Limb (tissue), 2 donors: Measurements from ENCODE around the gene ADAMTS14.
"Not testable (repeated sequence)": the region's sequence is repeated elsewhere in the genome, so short reads cannot be mapped to it uniquely, and the experiment has no call there.

Experiments used
- DNase-seq, 2 donors: peaks; one replicate each; pipeline ENCODE4 v3.0.0-alpha.2; 2016; ENCODE audit errors: extremely low spot score in 2 of 2

Gene ADAMTS14

GRCh38 chr10:70749756-70750155, 77.5 kb downstream of the ADAMTS14 start:
- no peak for DNase-seq

DNA sequence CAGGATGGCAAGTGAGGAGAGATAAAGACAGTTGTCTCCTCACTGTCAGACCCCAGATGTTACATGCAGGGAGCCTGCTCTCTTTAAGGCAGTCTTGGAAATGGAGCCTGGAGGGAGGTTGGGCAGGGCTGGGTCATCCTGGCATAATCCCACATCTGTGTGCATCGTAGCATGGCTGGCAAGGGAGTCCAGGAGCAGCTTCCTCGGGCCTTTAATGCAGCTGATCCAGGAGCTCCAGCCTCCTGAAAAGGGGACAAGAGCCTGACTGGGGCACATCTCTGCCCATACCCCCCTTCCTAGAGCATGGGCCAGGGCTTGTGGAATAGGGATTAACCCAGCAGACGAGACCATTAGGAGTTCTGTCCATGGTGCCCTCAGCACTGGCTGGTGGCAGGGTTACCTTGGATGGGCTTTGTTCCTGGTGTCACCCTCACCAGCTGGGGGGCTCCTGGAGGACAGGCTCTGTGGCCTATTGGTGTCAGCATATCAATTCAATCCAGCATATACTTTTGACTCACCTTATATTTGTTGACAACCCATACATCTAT, 77.9 kb downstream of the ADAMTS14 start:
- DNase-seq = no peak

DNA sequence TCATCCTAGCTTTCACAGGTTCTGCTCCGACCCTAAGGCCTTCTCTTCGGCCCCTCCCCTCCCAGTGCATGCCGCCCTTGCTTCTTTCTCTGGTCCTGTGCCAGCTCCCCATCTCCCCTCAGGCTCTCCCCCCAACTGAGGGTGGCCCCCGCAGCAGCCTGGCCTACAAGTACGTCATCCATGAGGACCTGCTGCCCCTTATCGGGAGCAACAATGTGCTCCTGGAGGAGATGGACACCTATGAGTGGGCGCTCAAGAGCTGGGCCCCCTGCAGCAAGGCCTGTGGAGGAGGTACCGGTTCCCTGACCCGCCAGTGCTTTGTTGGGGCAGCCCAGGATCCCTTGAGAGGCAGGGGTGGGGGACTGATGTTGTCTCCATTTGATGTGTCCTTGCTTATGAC, 79.0 kb downstream of the ADAMTS14 start:
- DNase-seq = no peak

GRCh38 chr10:70751991-70752390, 79.7 kb downstream of the ADAMTS14 start:
- no peak for DNase-seq

- DNase-seq = no peak
Observed at GRCh38 chr10:70752571-70752970, 80.3 kb downstream of the ADAMTS14 start.

DNA sequence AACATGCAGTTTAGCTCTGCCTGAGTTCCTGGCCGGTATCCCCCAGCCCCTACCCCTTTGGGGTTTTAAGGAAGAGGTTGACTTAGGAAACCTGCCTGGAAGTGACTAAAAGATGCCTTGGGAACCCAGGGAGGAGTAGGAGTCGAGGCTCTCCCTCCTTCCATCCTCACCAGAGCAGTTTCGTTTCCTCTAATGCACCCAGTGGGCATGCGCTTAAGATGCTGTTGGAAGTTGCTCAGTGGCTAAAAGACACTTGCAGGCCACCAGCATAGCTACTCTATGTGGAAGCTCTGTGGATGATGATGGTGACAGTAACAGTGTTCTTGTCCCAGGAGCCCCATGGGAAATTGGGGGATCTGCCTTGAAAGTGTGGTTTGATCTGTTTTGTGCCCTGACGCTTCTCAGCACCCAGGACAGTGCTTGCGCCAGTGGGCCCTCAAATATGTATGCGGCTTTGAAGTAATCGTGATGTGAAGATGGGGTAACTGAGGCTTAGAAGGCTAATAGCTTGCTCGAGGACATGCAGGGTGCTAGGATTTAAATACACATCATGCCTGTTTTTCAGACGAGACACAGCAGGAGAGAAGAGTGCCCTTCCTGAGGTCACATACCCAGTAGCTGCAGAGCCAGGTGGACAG, 80.8 kb downstream of the ADAMTS14 start:
- no peak for DNase-seq

GRCh38 chr10:70753841-70754621, 81.7 kb downstream of the ADAMTS14 start:
- DNase-seq = no peak

DNA sequence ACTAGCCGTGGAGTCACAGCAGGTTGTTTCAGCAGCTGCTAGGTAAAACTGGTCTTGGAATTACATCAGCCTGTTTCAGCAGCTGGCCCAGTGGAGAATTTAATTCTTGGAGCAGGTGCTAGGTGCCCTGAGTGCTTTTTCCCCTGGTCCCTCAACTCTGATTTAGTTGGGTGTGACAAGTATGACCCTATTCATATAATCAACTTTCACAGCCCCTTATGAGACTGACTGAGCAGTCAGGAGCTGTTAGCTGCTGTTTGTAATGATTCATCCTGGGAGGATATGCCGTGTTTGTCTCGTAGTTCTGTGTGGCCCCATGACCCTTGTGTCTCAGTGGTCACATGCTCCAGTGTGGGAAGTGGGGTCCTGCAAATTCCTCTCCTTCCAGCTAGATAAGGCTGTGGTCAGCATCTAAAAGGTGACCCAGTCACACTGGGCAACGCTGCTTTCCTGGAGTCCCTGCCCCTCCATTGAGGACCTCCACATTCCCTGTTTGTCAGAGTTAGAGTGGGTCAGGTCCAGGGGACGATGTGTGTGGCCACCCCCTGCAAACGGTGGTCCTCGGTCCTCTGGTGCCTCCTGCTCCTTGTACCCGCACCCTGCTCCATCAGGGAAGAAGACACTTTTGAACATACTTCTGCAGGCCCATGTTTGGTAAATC, 84.5 kb downstream of the ADAMTS14 start:
- peak in 1 of 2 donors; percentile 6 for DNase-seq

GRCh38 chr10:70757856-70758255, 85.5 kb downstream of the ADAMTS14 start:
- DNase-seq = no peak

GRCh38 chr10:70758757-70759514, 86.6 kb downstream of the ADAMTS14 start:
- peak; percentile 84 to 88 for DNase-seq

GRCh38 chr10:70759781-70760180, 87.5 kb downstream of the ADAMTS14 start:
- no peak for DNase-seq

- DNase-seq = no peak
Observed at GRCh38 chr10:70760271-70760787, 88.0 kb downstream of the ADAMTS14 start.

DNA sequence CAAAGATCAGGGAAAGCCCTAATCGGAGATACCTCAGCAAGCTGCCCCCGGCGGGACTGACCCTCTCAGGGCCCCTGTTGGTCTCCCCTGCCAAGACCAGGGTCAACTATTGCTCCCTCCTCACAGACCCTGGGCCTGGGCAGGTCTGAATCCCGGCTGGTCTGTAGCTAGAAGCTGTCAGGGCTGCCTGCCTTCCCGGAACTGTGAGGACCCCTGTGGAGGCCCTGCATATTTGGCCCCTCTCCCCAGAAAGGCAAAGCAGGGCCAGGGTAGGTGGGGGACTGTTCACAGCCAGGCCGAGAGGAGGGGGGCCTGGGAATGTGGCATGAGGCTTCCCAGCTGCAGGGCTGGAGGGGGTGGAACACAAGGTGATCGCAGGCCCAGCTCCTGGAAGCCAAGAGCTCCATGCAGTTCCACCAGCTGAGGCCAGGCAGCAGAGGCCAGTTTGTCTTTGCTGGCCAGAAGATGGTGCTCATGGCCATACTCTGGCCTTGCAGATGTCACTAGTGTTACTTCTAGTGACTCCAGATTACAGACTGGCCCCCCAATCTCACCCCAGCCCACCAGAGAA, 88.8 kb downstream of the ADAMTS14 start:
- DNase-seq = peak in 1 of 2 donors; percentile 63

DNA sequence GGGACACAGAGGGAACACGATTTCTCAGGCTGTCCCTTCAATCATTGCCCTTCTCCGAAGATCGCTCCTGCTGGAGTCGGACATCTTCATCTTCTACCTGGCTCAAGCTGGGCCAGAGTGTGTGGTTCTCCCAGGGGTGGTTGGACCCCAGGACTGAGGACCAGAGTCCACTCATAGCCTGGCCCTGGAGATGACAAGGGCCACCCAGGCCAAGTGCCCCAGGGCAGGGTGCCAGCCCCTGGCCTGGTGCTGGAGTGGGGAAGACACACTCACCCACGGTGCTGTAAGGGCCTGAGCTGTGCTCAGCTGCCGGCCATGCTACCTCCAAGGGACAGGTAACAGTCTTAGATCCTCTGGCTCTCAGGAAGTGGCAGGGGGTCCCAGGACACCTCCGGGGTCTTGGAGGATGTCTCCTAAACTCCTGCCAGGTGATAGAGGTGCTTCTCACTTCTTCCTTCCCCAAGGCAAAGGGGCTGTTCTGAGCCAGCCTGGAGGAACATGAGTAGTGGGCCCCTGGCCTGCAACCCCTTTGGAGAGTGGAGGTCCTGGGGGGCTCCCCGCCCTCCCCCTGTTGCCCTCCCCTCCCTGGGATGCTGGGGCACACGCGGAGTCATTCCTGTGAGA, 89.5 kb downstream of the ADAMTS14 start:
- DNase-seq = no peak

- DNase-seq = no peak
Observed at GRCh38 chr10:70762441-70763175, 90.3 kb downstream of the ADAMTS14 start.

DNA sequence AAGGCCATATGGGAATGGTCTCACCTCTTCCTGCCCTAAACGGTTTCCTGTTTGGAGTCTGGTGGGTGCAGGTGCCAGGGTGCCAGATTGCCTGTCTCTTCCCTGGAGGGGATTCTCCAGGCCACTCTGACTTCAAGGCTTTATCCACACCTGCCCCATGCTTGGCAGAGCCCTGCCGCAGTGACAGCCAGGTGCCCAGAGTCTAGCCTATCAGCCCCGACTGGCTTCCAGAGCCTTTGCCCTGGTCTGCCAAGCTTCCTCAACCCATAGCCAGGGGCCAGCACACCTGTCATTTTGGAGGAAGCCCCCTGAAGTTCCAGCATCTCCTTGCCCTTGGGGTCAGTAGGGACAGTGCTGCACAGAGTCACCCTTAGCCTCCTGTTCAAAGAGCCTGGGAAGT, 91.3 kb downstream of the ADAMTS14 start:
- no peak for DNase-seq

DNA sequence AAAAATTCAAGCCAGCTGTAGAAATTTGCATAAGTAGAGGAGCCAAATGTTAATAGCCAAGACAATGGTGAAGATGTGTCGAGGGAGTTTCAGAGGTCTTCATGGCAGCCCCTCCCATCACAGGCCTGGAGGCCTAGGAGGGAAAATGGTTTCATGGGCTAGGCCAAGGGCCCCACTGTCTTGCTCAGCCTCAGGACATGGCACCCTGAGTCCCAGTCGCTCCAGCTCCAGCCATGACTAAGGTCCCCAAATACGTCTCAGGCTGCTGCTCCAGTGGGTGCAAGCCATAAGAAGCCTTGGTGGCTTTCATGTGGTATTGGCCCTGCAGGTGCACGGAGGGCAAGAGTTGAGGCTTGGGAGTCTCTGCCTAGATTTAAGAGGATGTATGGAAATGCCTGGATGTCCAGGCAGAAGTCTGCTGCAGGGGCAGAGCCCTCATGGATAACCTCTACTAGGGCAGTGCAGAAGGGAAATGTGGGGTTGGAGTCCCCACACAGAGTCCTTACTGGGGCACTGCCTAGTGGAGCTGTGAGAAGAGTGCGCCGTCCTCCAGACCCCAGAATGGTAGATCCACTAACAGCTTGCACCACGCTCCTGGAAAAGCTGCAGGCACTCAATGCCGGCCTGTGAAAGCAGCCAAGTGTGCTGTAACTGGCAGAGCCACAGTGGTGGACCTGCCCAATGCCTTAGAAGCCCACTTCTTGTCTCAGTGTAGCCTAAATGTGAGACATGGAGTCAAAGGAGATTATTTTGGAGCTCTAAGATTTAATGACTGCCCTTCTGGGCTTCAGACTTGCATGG, 93.7 kb downstream of the ADAMTS14 start:
- DNase-seq = no peak

DNA sequence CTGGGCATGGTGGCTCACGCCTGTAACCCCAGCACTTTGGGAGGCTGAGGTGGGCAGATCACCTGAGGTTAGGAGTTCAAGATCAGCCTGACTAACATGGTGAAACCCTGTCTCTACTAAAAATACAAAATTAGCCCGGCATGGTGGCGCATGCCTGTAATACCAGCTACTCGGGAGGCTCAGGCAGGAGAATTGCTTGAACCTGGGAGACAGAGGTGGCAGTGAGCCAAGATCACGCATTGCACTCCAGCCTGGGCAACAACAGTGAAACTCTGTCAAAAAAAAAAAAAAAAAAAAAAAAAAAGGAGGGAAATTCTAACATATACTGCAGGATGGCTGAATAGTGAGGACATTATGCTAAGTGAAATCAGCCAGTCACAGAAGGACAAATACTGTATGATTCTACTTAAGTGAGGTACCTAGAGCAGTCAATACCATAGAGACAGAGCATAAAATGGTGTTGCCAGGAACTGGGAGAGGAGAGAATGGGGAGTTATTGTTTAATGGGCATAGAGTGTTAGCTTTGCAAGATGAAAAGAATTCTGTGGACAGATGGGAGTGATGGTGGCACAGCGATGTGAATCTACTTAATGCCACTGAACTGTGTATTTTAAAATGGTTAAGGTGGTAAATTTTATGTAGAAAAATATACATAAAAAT, 95.8 kb downstream of the ADAMTS14 start:
- DNase-seq = not testable (repeated sequence)
